ENCODE measurements around the gene TAC4. TPM values are rescaled to one million over a fixed set of nuclear protein-coding genes. Genes with fewer than 3 reads are reported as not detected.

TAC4 gene
- total RNA-seq, 1 donor: not detected

DNA sequence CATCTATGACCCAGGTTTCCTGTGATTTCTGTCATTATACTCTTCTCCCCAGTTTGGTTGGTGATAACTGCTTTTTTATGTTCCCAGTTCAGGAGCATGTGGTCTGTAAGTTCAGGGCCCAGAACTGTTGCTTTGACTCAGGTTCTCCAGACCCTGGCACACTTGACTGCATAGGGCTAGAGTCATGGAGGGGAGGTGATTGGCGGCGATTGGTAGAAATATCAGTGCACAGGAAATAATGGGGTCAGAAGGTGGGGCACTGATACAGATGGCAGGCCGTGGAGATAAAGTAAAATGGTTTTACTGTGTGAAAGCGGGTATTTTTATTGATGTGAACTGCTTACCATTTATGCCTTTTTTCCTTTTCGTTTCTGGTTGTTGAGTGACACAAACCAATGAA, 28.7 kb downstream of the TAC4 start:
- no peak for DNase-seq (ENCODE audit: low read depth)
- no peak overlapping the region for H3K4me3 ChIP-seq (ENCODE audit: low read depth, low read length)
- TF ChIP-seq, protein P1, sequence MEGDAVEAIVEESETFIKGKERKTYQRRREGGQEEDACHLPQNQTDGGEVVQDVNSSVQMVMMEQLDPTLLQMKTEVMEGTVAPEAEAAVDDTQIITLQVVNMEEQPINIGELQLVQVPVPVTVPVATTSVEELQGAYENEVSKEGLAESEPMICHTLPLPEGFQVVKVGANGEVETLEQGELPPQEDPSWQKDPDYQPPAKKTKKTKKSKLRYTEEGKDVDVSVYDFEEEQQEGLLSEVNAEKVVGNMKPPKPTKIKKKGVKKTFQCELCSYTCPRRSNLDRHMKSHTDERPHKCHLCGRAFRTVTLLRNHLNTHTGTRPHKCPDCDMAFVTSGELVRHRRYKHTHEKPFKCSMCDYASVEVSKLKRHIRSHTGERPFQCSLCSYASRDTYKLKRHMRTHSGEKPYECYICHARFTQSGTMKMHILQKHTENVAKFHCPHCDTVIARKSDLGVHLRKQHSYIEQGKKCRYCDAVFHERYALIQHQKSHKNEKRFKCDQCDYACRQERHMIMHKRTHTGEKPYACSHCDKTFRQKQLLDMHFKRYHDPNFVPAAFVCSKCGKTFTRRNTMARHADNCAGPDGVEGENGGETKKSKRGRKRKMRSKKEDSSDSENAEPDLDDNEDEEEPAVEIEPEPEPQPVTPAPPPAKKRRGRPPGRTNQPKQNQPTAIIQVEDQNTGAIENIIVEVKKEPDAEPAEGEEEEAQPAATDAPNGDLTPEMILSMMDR (IDR thresholded peaks at IDR 0.05; ENCODE audit: insufficient read depth, low read length): no peak

DNA sequence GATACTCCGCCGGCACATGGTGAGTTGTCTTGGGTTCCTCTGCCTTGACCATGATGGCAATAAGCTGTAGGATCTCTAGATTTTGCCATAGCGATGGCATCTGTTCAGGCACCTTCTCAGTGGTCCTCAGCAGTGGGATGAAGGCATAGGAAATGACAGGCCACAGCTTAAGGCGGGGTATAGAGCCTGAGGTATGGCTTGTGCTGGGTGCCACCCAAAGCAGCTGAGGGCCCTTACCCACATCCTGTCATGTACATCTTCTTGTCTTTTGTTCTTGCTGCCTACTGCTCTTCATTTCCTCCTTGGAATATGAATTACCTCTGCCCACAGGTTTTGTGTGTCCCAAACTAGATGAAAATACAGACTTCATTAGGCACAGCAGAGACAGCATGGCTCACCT, 29.9 kb downstream of the TAC4 start:
- H3K4me3 ChIP-seq (ENCODE audit: low read depth, low read length): no peak overlapping the region
- TF ChIP-seq, protein P1 (IDR thresholded peaks at IDR 0.05; ENCODE audit: insufficient read depth, low read length): no peak
- no peak for DNase-seq (ENCODE audit: low read depth)

DNA sequence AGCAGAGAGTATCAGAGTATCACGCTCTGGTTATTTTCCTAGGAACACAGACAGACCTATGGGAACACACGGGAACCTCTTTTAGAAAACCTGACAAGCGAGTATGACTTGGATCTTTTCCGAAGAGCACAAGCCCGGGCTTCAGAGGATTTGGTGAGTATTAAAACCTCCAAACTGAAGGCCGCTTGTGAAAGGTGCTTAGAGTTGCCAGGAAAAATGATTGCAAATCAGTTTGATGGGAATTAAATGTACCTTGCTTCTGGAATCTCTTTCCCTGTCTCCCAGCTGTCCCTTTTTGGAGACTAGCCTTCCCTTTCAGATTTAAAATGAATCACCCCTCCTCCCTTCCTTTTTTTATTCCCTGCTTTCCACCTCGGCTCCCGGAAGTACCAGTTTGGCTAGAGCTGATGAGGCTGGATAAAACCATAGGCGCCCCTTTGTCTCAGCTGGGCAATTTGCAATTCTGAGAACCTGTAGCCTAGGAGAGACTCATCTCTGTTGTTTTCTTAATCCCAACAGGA, 32.0 kb downstream of the TAC4 start:
- TF ChIP-seq, protein P1 (IDR thresholded peaks at IDR 0.05; ENCODE audit: insufficient read depth, low read length): no peak
- H3K4me3 ChIP-seq (ENCODE audit: low read depth, low read length): no peak overlapping the region
- DNase-seq (ENCODE audit: low read depth): no peak

DNA sequence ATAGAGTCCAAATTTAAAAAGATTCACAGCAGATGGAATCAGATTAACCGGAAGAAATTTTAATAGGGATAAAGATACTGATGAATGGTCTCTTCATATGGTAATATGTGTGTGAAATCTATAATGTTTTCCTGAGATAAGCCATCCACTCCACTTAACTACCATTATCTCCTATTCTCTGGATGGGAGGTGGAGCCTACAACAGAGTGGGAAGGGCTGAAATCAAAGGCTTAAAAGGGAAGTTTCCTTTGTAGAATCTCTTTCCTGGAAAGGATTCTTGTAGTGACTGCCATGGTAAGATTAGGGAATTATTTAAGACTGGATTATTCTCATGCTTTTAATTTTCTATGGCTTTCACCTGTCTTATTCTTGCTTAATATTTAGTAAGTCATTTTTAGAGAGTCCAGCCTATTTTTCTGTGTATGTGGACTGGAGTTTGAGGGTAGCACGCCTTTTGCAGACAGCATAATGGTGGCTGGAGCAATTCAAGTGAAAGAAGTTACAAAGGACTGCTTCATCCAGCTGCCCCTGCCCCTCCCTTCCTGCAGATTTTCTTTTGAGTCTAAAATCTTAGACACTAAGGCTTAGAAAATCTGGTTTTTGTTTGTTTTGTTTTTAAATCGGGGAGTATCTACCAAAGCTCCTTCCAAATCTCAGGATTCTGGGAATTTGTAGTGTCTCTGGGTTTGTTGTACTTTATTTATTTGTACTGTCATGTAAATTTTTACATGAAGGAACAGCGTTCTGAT, 32.9 kb downstream of the TAC4 start:
- TF ChIP-seq, protein P1 (IDR thresholded peaks at IDR 0.05; ENCODE audit: insufficient read depth, low read length): no peak
- H3K4me3 ChIP-seq (ENCODE audit: low read depth, low read length): no peak overlapping the region
- no peak for DNase-seq (ENCODE audit: low read depth)

DNA sequence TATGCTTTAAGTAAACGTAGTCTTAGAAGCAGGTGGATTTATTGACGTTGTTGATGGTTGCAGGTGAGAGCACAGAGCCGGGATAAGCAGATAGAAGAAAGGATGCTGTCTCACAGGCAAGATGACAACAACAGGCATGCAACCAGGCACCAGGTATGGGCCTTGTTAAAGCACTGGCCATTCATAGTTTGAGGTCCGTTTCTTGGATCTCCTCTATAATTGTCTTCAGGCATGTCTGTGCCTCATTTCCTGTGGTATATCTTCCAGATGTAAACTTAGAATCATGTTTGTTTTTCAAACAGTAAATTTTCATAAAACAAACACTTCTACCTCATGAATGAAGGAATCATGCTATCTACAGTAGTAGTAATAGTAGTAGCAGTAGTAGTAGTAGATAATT, 38.8 kb downstream of the TAC4 start:
- no peak overlapping the region for H3K4me3 ChIP-seq (ENCODE audit: low read depth, low read length)
- no peak for DNase-seq (ENCODE audit: low read depth)
- TF ChIP-seq, protein P1 (IDR thresholded peaks at IDR 0.05; ENCODE audit: insufficient read depth, low read length): no peak

DNA sequence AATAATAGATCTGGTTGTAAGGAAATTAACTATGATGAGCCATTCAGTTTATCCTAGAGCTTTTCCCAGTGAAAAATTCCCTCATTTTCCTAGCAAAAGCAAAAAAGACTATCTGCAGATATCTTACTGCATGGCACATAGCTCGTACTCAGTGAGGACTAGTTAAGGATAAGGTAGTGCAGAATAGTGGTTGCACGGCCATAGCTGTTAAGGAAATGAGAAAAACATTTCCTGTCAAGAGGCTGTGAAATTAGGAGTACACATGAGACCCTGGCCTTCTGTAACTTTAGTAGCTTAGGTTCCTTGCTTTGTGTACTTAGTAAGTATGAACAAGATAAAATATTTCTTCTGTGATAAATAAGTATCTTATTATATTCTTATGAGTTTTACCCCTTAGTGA, 49.1 kb downstream of the TAC4 start:
- DNase-seq (ENCODE audit: low read depth): no peak
- TF ChIP-seq, protein P1 (IDR thresholded peaks at IDR 0.05; ENCODE audit: insufficient read depth, low read length): no peak
- no peak overlapping the region for H3K4me3 ChIP-seq (ENCODE audit: low read depth, low read length)
